Omental fat pad (tissue), 4 donors: Measurements from ENCODE around the gene PGR. TPM values are rescaled to one million over a fixed set of nuclear protein-coding genes. Genes with fewer than 3 reads are reported as not detected.

Experiments
- ATAC-seq: fragments of 150-250 bp; one replicate; pipeline ENCODE4 v1.9.1; 2016; ENCODE audit warnings: mild to moderate bottlenecking, moderate library complexity; ENCODE audit not compliant: low FRiP score
- DNase-seq: peaks from one replicate; pipeline ENCODE4 v3.0.0-alpha.2; 2019; ENCODE audit warnings: low spot score
- CTCF ChIP-seq, 3 donors: fragments of 450-650 bp; IDR thresholded peaks; one replicate each; pipeline ENCODE4 v1.5.1; 2016 to 2017; ENCODE audit warnings: antibody characterized with exemption in 3 of 3, mild to moderate bottlenecking in 3 of 3, moderate library complexity in 2 of 3
- total RNA-seq, 4 donors: library from RNA; depleted of rRNA; stranded (reverse); fragments of >200 nt; gene quantifications; one replicate each; pipeline ENCODE4 v1.1.0, GENCODE V29; 2016

PGR gene
- total RNA-seq: 1 to 10 TPM in 3 of 4 donors, under 1 TPM in 1; 0.60 to 2.4 (median 1.3) TPM

GRCh38 chr11:101129203-101129943, at the start of gene PGR:
Gene PGR, minus strand, starts transcription at chr11:101129813. Its CDS starts 743 bp downstream, at chr11:101129070.
- no peak for TF ChIP-seq CTCF (IDR thresholded peaks at IDR 0.05)
- ATAC-seq (peak; percentile 63), DNase-seq (no peak)

GRCh38 chr11:101176381-101176780, 46.8 kb upstream of the PGR start:
- TF ChIP-seq CTCF (IDR thresholded peaks at IDR 0.05): no peak
- DNase-seq: no peak

GRCh38 chr11:101169944-101170343, 40.3 kb upstream of the PGR start:
- DNase-seq: no peak
- no peak for ATAC-seq

More at GRCh38 chr11:101176381-101176780, 46.8 kb upstream of the PGR start:
- ATAC-seq: no peak

GRCh38 chr11:101166038-101166437, 36.4 kb upstream of the PGR start:
- ATAC-seq: no peak
- TF ChIP-seq CTCF (IDR thresholded peaks at IDR 0.05): no peak

More at GRCh38 chr11:101169944-101170343, 40.3 kb upstream of the PGR start:
- TF ChIP-seq CTCF (IDR thresholded peaks at IDR 0.05): no peak

GRCh38 chr11:101158119-101158518, 28.5 kb upstream of the PGR start:
- DNase-seq (no peak), ATAC-seq (no peak)
- TF ChIP-seq CTCF (IDR thresholded peaks at IDR 0.05): no peak

More at GRCh38 chr11:101166038-101166437, 36.4 kb upstream of the PGR start:
- no peak for DNase-seq

- ATAC-seq (no peak), DNase-seq (no peak)
- TF ChIP-seq CTCF (IDR thresholded peaks at IDR 0.05): no peak
Measured at GRCh38 chr11:101138245-101138930, 8.8 kb upstream of the PGR start.
